GM18502 (cell line): ENCODE data around the gene ACER2.
"Not testable (repeated sequence)": the region's sequence is repeated elsewhere in the genome, so short reads cannot be mapped to it uniquely, and the experiment has no call there.

Source experiments
- ATAC-seq: cut with Tn5 transposase; IDR thresholded peaks from one replicate; pipeline ENCODE4 v1.9.1; 2021; ENCODE audit warnings: mild to moderate bottlenecking; ENCODE audit not compliant: unreplicated experiment, poor library complexity

The ACER2 gene

GRCh38 chr9:19408693-19409400 lies at the start of gene ACER2:
Gene ACER2 (plus strand): TSS chr9:19409009. CDS start chr9:19409085, 76 bp downstream.
- peak; percentile 96 for ATAC-seq

GRCh38 chr9:19369107-19369506 lies 39.7 kb upstream of the ACER2 start:
- ATAC-seq: no peak

- no peak for ATAC-seq
These were observed 36.9 kb upstream of the ACER2 start for GRCh38 chr9:19371942-19372341.

DNA sequence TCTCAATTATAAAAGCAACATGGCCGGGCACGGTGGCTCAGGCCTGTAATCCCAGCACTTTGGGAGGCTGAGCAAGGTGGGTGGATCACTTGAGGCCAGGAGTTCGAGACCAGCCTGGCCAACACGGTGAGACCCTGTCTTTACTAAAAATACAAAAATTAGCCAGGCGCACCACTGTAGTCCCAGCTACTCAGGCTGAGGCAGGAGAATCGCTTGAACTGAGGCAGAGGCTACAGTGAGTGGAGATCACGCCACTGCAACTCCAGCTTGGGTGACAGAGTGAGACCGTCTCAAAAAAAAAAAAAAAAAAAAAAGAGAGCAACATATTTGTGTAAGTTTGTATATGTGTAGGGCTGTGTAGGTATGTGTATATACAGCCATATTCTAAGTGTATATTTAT lies 36.2 kb upstream of the ACER2 start:
- ATAC-seq: no peak

- no peak for ATAC-seq
These were observed 35.3 kb upstream of the ACER2 start for GRCh38 chr9:19373527-19373926.

GRCh38 chr9:19375538-19375937 lies 33.3 kb upstream of the ACER2 start:
- ATAC-seq: no peak

GRCh38 chr9:19376931-19377330 lies 31.9 kb upstream of the ACER2 start:
- ATAC-seq: no peak

DNA sequence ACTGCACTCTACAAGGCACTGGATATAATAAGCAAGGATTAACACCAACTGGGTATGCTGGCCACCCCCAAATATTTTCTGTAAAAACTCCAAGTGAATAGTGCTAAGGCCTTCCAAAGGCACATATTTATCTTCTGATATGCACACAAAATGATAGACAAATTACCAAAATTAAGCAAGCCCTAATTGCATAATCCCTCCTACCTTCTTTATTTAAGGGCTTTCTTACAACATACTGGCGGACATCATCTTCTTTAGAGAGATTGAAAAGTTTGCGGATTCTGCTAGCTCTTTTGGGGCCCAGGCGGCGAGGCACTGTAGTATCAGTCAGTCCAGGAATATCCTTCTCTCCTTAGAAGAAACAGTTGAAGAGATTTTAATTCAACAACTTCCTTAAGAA lies 30.6 kb upstream of the ACER2 start:
- no peak for ATAC-seq

GRCh38 chr9:19378647-19379046 lies 30.2 kb upstream of the ACER2 start:
- ATAC-seq: no peak

DNA sequence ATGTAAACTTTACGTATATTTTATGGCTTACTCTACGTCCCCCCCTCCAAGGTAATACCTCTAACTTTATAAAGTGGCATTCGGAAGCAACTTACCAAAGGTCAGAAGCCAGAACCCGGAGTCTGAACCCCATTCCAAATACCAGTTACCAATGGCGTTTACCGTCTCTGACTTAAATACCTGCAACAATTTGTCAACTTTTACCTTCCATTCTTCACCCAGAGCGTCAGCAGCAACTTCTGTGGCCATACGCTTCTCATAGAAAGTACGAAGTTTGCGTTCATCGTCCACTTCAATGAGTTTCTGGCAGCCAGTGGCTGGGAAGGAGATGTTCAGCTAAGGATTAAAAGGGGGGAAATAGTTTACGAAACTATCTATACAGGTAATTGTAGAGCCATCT lies 29.5 kb upstream of the ACER2 start:
- no peak for ATAC-seq

- peak; percentile 31 for ATAC-seq
These were observed 29.1 kb upstream of the ACER2 start for GRCh38 chr9:19379697-19380046.

DNA sequence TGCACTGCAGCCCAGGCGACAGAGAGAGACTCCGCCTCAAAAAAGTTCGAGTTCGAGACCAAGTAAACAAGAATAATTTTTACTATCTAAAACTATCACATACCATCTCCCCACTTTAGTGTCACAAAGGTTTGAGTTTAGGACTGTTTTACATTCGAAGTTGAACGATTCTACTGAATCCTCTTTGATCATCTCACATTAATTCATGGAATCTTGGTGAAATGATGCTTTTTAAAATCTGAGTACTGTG lies 28.1 kb upstream of the ACER2 start:
- ATAC-seq: no peak

GRCh38 chr9:19381656-19382055 lies 27.2 kb upstream of the ACER2 start:
- no peak for ATAC-seq

DNA sequence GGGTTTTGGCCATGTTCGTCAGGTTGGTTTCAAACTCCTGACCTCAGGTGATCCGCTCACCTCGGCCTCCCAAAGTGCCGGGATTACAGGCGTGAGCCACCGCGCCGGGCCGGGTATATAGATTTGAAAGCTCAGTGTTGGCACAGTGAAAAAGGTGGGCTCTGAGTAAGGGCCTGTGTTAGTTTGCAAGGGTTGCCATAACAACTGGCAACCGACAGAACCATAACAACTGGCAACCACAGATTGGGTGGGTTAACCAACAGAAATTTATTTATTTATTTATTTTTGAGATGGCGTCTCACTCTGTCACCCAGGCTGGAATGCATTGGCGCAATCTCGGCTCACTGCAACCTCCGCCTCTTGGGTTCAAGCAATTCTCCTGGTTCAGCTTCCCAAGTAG lies 23.6 kb upstream of the ACER2 start:
- not testable (repeated sequence) for ATAC-seq

- no peak for ATAC-seq
These were observed 22.9 kb upstream of the ACER2 start for GRCh38 chr9:19385786-19386501.

DNA sequence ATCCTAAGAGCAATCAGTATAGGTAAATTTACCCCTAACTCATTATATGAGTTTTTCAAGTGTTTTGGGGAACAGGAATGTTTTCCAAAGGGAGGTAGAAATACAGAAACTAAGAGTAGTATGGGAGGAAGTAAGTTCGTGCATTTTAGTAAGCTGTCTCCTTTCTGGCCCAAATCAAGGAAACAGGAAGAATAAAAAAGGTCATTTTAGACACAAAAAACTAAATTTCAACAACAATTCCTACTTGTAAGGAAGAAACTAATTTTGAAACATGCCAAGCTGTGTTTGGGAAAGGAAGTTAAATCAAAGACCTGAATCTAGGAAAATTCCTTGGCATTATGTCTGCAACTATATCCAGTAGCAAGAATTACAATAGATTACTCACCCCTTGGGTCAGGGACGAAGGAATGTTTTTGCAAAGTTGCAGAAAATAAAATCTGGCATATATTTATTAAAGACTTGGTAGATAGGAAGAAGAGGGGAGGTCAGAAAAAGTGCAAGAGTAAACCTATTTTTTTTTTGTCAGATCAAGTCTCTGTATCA lies 22.2 kb upstream of the ACER2 start:
- ATAC-seq: no peak

DNA sequence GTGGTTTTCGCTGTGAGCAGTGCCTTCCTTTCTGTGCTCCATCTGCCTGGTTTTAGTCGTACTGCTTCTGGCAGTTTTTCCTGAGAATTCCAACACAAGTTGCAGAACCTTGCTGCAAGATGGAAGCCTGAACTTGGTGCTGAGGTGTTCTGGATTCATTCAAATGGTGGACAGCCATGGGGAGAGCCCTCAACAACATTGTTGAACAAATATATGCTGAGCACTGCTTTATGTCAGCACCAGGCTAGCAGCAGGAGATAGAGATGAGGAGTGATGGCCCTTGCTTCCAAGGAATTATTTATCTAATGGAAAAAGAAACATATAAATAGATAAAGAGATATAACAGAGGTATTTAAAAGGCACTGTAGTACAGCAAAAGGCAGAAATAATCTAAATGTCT lies 21.5 kb upstream of the ACER2 start:
- ATAC-seq: no peak

GRCh38 chr9:19389539-19389938 lies 19.3 kb upstream of the ACER2 start:
- not testable (repeated sequence) for ATAC-seq

GRCh38 chr9:19397845-19398244 lies 11.0 kb upstream of the ACER2 start:
- no peak for ATAC-seq

DNA sequence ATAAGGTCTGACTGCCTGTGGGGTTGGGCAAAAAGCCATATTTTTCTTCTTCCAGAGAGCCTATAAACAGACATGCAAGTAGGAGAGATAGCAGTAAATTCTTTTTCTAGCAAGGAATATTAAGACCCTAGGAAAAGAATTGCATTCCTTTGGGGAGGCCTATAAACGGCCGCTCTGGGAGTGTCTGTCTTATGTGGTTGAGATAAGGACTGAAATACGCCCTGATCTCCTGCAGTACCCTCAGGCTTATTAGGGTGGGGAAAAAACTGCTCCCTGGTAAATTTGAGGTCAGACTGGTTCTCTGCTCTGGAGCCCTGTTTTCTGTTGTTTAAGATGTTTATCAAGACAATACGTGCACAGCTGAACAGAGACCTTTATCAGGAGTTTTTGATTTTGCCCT lies 5.6 kb upstream of the ACER2 start:
- ATAC-seq: not testable (repeated sequence)

- ATAC-seq: no peak
These were observed 4.3 kb upstream of the ACER2 start for GRCh38 chr9:19404283-19405075.
